Left kidney (tissue), 8 donors: ENCODE data around the gene SPATA17. TPM values are rescaled to one million over a fixed set of nuclear protein-coding genes. Genes with fewer than 3 reads are reported as not detected.
"Not testable (repeated sequence)": the region's sequence is repeated elsewhere in the genome, so short reads cannot be mapped to it uniquely, and the experiment has no call there.

Source experiments
- DNase-seq: peaks from one replicate; pipeline ENCODE4 v3.0.0-alpha.2; 2013
- long read RNA-seq, 8 donors: transcript quantifications; one replicate each; lab custom pipeline, GENCODE V29; 2026
- polyA plus RNA-seq: library from polyadenylated mRNA; unstranded; fragments of 120-200 nt; gene quantifications from one replicate; pipeline ENCODE4 v1.2.1, GENCODE V29; 2013; ENCODE audit not compliant: insufficient read length

The SPATA17 gene, protein sequence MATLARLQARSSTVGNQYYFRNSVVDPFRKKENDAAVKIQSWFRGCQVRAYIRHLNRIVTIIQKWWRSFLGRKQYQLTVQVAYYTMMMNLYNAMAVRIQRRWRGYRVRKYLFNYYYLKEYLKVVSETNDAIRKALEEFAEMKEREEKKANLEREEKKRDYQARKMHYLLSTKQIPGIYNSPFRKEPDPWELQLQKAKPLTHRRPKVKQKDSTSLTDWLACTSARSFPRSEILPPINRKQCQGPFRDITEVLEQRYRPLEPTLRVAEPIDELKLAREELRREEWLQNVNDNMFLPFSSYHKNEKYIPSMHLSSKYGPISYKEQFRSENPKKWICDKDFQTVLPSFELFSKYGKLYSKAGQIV
- polyA plus RNA-seq = 17.0 TPM
- long read RNA-seq, donor 1 = 0 reads
- long read RNA-seq, donor 2 = 0 reads
- long read RNA-seq, donor 3 = 0 reads
- long read RNA-seq, donor 4 = 0 reads
- long read RNA-seq, donor 5 = 0 reads
- long read RNA-seq, donor 6 = 0 reads
- long read RNA-seq, donor 7, full-length matches to known transcripts = 1 of 1 reads
- long read RNA-seq, donor 7, partial matches to known transcripts = 0 of 1 reads
- long read RNA-seq, donor 7, other reads (novel, unspliced or antisense) = 0 of 1 reads
- long read RNA-seq, donor 8 = 0 reads

- peak; percentile 94 for DNase-seq
These were observed at the start of gene SPATA17, which contains the start of gene GPATCH2 for GRCh38 chr1:217630711-217631591. TSS of gene SPATA17 (plus strand) at chr1:217631344. CDS start at chr1:217631379, 35 bp downstream. TSS of gene GPATCH2 (minus strand) at chr1:217631090. CDS start at chr1:217630971, 119 bp downstream.

- not testable (repeated sequence) for DNase-seq
These were observed 46.8 kb upstream of the SPATA17 start for GRCh38 chr1:217584286-217584811.

- DNase-seq = no peak
These were observed 45.6 kb upstream of the SPATA17 start for GRCh38 chr1:217585577-217585976.

DNA sequence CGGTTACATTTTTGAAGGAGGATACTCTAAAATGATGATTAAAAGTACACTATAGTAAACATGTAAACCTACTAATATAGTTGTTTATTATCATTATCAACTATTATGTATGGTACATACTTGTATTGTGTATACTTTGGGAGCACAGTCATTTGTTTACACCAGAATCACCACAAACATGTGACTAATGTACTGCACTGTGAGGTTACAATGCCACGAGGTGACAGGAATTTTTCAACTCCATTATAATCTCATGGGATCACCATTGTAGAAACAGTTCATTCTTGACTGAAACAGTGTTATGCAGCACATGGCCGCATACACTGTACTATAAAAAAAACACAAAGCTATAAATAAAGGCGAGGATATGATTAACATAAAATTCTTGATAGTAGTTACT, 44.6 kb upstream of the SPATA17 start:
- no peak for DNase-seq

GRCh38 chr1:217590598-217590997, 40.5 kb upstream of the SPATA17 start:
- DNase-seq = no peak

- DNase-seq = no peak
These were observed 32.0 kb upstream of the SPATA17 start for GRCh38 chr1:217599154-217599553.

DNA sequence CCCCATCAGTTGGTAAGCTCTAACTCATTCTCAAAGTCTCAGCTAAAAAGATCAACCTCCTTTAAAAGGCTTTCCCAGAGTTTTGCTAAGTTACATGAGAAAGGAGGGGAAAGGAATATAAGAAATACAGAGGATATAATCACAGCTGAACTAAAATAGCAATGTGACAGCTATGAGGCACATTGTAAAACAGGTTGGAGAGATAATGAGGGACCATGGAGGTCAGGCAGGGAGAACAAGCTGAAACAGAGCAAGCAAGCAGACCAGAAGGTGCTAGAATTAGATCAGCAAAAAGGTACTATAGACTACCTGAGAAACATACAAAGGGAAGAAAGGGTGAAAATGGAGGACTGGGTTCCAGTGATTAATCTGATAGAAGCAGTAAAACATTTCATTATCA, 28.8 kb upstream of the SPATA17 start:
- DNase-seq = no peak

DNA sequence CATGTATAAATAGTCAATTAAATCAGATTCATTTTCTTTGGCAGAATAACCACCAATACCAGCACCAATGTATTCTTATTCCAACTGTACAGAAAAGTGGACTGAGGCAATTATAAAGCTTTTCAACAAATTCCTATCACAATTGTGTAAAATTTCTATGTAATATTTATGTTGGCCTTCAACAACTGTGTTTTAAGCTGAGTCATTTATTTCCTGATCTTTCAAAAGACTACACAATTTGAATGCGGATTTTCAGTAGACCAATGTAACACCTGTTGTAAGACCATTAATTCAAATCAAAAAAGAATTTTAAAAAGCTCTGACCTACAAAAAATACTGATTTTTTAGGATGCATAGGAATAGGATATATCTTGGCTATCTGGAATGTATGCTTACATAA, 25.8 kb upstream of the SPATA17 start:
- DNase-seq = no peak

- DNase-seq = no peak
These were observed 16.9 kb upstream of the SPATA17 start for GRCh38 chr1:217614200-217614712.

GRCh38 chr1:217617126-217617525, 14.0 kb upstream of the SPATA17 start:
- no peak for DNase-seq

GRCh38 chr1:217620814-217621213, 10.3 kb upstream of the SPATA17 start:
- DNase-seq = no peak

- DNase-seq = no peak
These were observed 9.1 kb upstream of the SPATA17 start for GRCh38 chr1:217622042-217622441.

DNA sequence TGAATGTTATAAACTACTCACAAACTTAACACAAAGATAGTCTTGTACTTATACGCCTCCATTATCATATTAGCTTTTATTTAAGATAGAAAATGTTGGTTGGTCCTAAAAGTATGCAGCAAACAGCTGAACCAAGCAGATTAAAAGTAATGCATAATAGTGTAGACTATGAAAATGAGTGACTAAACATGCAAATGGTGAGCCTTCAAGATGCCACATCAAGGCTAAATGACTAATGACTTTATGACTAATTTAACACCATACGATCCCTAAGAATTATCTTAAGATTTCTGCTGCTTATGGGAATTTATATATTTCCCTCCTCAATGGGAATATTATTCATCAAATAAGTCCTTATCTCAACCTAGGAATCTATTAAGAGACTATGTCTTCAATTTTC, 4.8 kb upstream of the SPATA17 start:
- no peak for DNase-seq

DNA sequence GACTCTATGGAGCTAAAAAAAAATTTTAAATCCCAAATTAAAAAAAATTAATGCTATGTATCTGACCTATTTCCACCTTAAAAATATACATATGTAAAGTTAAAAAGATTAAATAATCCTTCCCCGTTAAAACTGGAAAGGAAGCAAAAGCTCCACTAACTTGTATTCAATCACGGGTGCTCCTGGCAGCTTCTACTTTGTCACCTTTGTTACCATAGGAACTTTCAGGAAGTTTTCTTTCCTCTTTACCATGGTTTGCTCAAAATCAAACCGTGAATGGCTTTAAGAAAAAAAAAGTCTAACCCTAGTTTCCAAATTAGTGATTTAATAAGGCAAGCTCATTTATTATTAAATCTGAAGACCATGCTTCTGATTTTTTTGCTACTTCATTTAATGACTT, 3.7 kb upstream of the SPATA17 start:
- DNase-seq = no peak

DNA sequence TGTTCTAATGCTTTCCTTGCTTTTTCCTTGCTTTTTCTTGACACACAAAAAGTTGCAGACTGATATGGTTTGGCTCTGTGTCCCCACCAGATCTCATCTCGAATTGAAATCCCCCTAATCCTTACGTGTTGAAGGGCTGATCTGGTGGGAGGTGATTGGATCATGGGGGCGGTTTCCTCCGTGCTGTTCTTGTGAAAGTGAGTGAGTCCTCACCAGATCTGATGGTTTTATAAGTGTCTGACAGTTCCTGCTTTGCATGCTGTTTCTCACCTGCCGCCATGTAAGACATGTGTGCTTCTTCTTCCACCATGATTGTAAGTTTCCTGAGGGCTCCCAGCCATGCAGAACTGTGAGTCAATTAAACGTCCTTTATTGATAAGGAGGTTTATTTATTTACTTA, 11.3 kb downstream of the SPATA17 start:
- DNase-seq = no peak

DNA sequence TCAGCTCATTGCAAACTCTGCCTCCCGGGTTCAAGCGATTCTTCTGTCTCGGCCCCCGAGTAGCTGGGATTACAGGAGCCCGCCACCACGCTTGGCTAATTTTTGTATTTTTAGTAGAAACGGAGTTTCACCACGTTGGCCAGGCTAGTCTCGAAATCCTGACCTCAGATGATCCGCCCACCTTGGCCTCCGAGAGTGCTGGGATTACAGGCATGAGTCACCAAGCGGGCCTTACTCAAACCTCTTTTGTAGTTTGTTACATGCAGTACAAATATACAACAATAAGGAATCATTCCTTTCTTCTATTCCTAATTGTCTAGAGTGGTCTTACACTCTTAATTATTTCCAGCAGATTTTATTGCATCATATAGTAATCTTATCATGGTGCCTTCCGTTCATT, 16.6 kb downstream of the SPATA17 start:
- DNase-seq = no peak

GRCh38 chr1:217650674-217651073, 19.5 kb downstream of the SPATA17 start:
- DNase-seq = no peak

DNA sequence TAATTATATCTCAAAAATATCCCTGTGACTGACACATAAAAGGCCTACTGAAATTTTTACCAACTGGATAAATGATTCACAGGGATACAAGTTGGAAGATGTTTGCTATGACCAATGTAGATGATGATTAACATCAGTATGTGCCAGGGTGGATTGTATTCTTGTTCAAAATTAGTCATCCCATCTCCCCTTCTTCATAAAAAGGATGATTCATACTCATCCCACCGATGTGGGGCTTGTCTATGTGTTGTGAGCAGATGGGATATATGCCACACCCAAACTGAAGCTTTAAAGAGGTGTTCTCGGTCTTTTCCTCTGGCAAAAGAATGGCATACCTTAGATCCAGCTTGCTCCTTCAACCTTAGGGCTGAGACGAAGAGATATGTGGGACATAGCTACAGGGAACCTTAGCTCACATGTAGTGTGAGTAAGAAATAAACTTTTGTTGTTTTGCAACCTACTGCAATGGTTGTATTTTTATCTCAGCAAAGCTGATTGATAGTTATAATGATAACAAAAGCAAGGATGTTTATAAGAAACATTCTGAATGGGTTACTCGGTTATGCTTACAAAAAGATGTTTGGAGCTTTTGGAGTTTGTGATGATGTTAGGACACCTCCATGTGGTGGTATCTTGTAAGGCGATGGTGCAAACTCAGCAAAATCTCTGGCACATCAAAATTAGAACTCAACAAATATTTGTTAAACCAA, 29.4 kb downstream of the SPATA17 start:
- peak; percentile 1 for DNase-seq

GRCh38 chr1:217661407-217661806, 30.3 kb downstream of the SPATA17 start:
- DNase-seq = no peak

GRCh38 chr1:217668351-217668940, 37.3 kb downstream of the SPATA17 start:
- no peak for DNase-seq

DNA sequence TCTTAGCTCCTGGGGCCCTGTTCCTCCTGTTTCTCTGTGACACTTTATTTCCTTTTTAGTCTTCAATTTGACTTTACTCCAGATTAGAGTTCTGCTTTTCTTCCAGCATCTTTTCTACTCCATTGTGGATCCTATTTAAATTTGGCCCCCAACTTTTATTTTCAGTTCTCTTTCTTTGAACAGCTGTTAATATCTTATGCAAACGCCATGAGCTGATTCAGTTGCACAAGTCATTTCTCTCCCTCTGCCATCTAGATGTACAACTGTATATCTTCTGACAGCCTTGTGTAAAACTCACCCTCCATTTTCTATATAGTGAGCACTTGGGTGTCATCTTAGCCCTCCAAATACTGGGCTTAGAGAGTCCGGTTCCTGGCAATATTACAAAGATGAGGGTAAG, 42.2 kb downstream of the SPATA17 start:
- no peak for DNase-seq
